GM12878 (cell line): ENCODE data around the gene GRB10. TPM values are rescaled to one million over a fixed set of nuclear protein-coding genes. Genes with fewer than 3 reads are reported as not detected.

Experiments
- CUX1 ChIP-seq: IDR thresholded peaks from 2 replicates; pipeline ENCODE4 v1.6.1; 2012; ENCODE audit warnings: improper control_type of control experiment, low read depth, low read length; ENCODE audit not compliant: insufficient replicate concordance
- HSF1 ChIP-seq: fragments of 150-350 bp; IDR thresholded peaks from 2 replicates; pipeline ENCODE4 v1.6.1; 2014; ENCODE audit warnings: mild to moderate bottlenecking, low read depth, low read length
- MTA3 ChIP-seq: IDR thresholded peaks from 2 replicates; pipeline ENCODE4 v1.6.1; 2012; ENCODE audit warnings: low read length, inconsistent platforms, borderline replicate concordance
- NFIC ChIP-seq: IDR thresholded peaks from 2 replicates; pipeline ENCODE4 v1.6.1; 2012; ENCODE audit warnings: low read depth, mild to moderate bottlenecking, inconsistent platforms, low read length, moderate library complexity
- NKRF ChIP-seq: fragments of 450-650 bp; conservative IDR thresholded peaks from 2 replicates; pipeline ENCODE4 v1.6.1; 2017; ENCODE audit warnings: mild to moderate bottlenecking, moderate library complexity
- RCOR1 ChIP-seq: conservative IDR thresholded peaks from 2 replicates; pipeline ENCODE4 v1.6.1; 2012; ENCODE audit warnings: low read depth, low read length, improper control_type of control experiment
- ZNF687 ChIP-seq: fragments of 450-650 bp; IDR thresholded peaks from 2 replicates; pipeline ENCODE4 v1.6.1; 2017; ENCODE audit warnings: mild to moderate bottlenecking, moderate library complexity
- polyA plus RNA-seq, 11 experiments: library from polyadenylated mRNA; depleted of rRNA in 4 of 11; unstranded in 6 of 11; stranded (reverse) in 5 of 11; fragments of >200 nt; fragmentation: Nextera tagmentation in 4 of 11; fragmentation: Illumina TruSeq in 1 of 11; extraction: Ambion mirVana in 4 of 11; extraction: Trizol in 1 of 11; gene quantifications; 1 replicate in 1 of 11; 2 replicates in 10 of 11; pipeline versions ENCODE4 v1.2.1 to v1.2.3, GENCODE V29; 2011 to 2016; ENCODE audit warnings: inconsistent platforms in 2 of 11, missing spikeins in 2 of 11, low read depth in 1 of 11
- total RNA-seq, 4 experiments: library from RNA; depleted of rRNA in 3 of 4; stranded (reverse); fragments of >200 nt in 3 of 4; fragmentation: Illumina TruSeq in 1 of 4; extraction: Trizol in 1 of 4; gene quantifications; 2 replicates each; pipeline versions ENCODE4 v1.2.1 to v1.2.3, GENCODE V29; 2013 to 2021

The GRB10 gene
- total and polyA plus RNA-seq, 10 of the 15 experiments (the other 5 are each of a cell fraction or from before 2014, with no cell fraction given), result 0.04 to 0.33 TPM; not detected in 8

GRCh38 chr7:50641442-50642405 lies 141.0 kb downstream of the GRB10 start (continued):
- no peak for TF ChIP-seq ZNF687
- TF ChIP-seq RCOR1, result no peak
- no peak for TF ChIP-seq NFIC
- no peak for TF ChIP-seq CUX1
- TF ChIP-seq MTA3, result no peak
- no peak for TF ChIP-seq HSF1
- TF ChIP-seq NKRF, result no peak
- TF ChIP-seq, all 136 proteins: peak for 0
